PFSK-1 (cell line): ENCODE measurements around the gene PCDH15.

Experiments used
- FOXP2 ChIP-seq: optimal IDR thresholded peaks from 2 replicates; pipeline ENCODE3; 2011; ENCODE audit warnings: borderline replicate concordance, control low read depth, inconsistent platforms; ENCODE audit not compliant: insufficient read depth; ENCODE audit errors: extremely low read length, extremely low read depth
- POLR2AphosphoS5 ChIP-seq: IDR thresholded peaks from 2 replicates; pipeline ENCODE4 v1.6.1; 2012; ENCODE audit warnings: low read depth, mild to moderate bottlenecking, control low read depth, low read length, moderate library complexity
- REST ChIP-seq, 2 experiments: IDR thresholded peaks; 2 replicates each; pipeline versions ENCODE4 v1.6.1 to v1.8.0; 2011 to 2012; ENCODE audit warnings: low read depth in 2 of 2, low read length in 2 of 2, control low read depth in 1 of 2, inconsistent platforms in 1 of 2, mild to moderate bottlenecking in 1 of 2, moderate library complexity in 1 of 2; ENCODE audit not compliant: insufficient read depth in 1 of 2
- SIN3A ChIP-seq: IDR thresholded peaks from 2 replicates; pipeline ENCODE4 v1.6.1; 2012; ENCODE audit warnings: mild to moderate bottlenecking, low read length, moderate library complexity, borderline replicate concordance; ENCODE audit not compliant: insufficient read depth
- TAF1 ChIP-seq: IDR thresholded peaks from 2 replicates; pipeline ENCODE4 v1.6.1; 2012; ENCODE audit warnings: low read length, control low read depth, borderline replicate concordance; ENCODE audit not compliant: insufficient read depth

Gene PCDH15

GRCh38 chr10:54776622-54777021, 24.4 kb downstream of the PCDH15 start:
- TF ChIP-seq REST (IDR thresholded peaks at IDR 0.05; ENCODE audit: insufficient read depth in 1 of 2, low read depth in 2 of 2, low read length in 2 of 2) (no peak), TAF1 (no peak), SIN3A (no peak)

GRCh38 chr10:54772468-54773122, 28.4 kb downstream of the PCDH15 start:
- TF ChIP-seq POLR2AphosphoS5 (no peak), REST (IDR thresholded peaks at IDR 0.05; ENCODE audit: insufficient read depth in 1 of 2, low read depth in 2 of 2, low read length in 2 of 2) (no peak), TAF1 (no peak), FOXP2 (no peak), SIN3A (no peak)

GRCh38 chr10:54769051-54769450, 32.0 kb downstream of the PCDH15 start:
- TF ChIP-seq REST (IDR thresholded peaks at IDR 0.05; ENCODE audit: insufficient read depth in 1 of 2, low read depth in 2 of 2, low read length in 2 of 2) (no peak), POLR2AphosphoS5 (no peak), SIN3A (no peak), FOXP2 (no peak), TAF1 (no peak)

- TF ChIP-seq TAF1 (no peak), SIN3A (no peak), REST (IDR thresholded peaks at IDR 0.05; ENCODE audit: insufficient read depth in 1 of 2, low read depth in 2 of 2, low read length in 2 of 2) (no peak), FOXP2 (no peak), POLR2AphosphoS5 (no peak)
Observed at GRCh38 chr10:54758791-54759190, 42.2 kb downstream of the PCDH15 start.

GRCh38 chr10:54749623-54750022, 51.4 kb downstream of the PCDH15 start:
- TF ChIP-seq TAF1 = no peak
- no peak for TF ChIP-seq FOXP2
- TF ChIP-seq SIN3A = no peak
- TF ChIP-seq POLR2AphosphoS5 = no peak
- TF ChIP-seq REST (IDR thresholded peaks at IDR 0.05; ENCODE audit: insufficient read depth in 1 of 2, low read depth in 2 of 2, low read length in 2 of 2) = no peak
